ENCODE data around the gene TMEM201. TPM values are rescaled to one million over a fixed set of nuclear protein-coding genes. Genes with fewer than 3 reads are reported as not detected.

TMEM201 gene
- total and polyA plus RNA-seq, 2 of the 13 experiments (the other 11 are each of a cell fraction or from before 2014, with no cell fraction given), result 1.5 to 8.2 TPM

DNA sequence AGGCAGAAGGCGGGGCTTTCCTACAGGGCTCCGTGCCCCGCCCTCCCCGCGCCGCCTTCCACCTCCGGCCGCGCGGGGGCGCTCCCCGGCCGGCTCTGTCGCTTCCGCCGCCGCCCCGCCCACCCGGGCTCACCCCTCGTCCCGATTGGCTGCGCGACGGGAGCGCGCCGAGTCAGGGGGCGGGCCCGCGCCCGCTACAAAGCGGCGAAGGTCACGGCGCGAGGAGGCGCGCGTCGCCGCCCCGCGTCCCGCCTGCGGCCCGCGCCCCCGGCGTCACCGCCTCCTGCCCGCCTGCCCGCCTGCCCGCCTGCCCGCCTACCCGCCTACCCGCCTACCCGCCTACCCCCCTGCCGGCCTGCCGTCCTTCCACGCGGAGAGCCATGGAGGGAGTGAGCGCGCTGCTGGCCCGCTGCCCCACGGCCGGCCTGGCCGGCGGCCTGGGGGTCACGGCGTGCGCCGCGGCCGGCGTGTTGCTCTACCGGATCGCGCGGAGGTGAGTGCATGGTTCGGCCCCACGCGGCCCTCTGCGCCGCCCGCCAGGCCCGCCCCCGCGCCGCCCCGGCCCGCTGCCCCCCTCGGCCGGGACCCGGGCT lies at the start of gene TMEM201 (continued):
- TF ChIP-seq, protein P1, sequence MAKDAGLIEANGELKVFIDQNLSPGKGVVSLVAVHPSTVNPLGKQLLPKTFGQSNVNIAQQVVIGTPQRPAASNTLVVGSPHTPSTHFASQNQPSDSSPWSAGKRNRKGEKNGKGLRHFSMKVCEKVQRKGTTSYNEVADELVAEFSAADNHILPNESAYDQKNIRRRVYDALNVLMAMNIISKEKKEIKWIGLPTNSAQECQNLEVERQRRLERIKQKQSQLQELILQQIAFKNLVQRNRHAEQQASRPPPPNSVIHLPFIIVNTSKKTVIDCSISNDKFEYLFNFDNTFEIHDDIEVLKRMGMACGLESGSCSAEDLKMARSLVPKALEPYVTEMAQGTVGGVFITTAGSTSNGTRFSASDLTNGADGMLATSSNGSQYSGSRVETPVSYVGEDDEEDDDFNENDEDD (CRISPR knock-in tag; IDR thresholded peaks at IDR 0.05; ENCODE audit: borderline replicate concordance), result peak; percentile 54; the same call in 1 of the 2 replicates
- TF ChIP-seq, protein P2, sequence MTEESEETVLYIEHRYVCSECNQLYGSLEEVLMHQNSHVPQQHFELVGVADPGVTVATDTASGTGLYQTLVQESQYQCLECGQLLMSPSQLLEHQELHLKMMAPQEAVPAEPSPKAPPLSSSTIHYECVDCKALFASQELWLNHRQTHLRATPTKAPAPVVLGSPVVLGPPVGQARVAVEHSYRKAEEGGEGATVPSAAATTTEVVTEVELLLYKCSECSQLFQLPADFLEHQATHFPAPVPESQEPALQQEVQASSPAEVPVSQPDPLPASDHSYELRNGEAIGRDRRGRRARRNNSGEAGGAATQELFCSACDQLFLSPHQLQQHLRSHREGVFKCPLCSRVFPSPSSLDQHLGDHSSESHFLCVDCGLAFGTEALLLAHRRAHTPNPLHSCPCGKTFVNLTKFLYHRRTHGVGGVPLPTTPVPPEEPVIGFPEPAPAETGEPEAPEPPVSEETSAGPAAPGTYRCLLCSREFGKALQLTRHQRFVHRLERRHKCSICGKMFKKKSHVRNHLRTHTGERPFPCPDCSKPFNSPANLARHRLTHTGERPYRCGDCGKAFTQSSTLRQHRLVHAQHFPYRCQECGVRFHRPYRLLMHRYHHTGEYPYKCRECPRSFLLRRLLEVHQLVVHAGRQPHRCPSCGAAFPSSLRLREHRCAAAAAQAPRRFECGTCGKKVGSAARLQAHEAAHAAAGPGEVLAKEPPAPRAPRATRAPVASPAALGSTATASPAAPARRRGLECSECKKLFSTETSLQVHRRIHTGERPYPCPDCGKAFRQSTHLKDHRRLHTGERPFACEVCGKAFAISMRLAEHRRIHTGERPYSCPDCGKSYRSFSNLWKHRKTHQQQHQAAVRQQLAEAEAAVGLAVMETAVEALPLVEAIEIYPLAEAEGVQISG (CRISPR knock-in tag; IDR thresholded peaks at IDR 0.05), result peak; percentile 89
- TF ChIP-seq PHB2 (IDR thresholded peaks at IDR 0.05; ENCODE audit: partially characterized antibody) (no peak), MAZ (IDR thresholded peaks at IDR 0.05; ENCODE audit: borderline replicate concordance, low read depth, low read length) (peak; percentile 85), MAZ (CRISPR knock-in tag; IDR thresholded peaks at IDR 0.05; ENCODE audit: low read depth) (peak; percentile 69), POGZ (CRISPR knock-in tag; IDR thresholded peaks at IDR 0.05) (no peak), ARHGAP35 (CRISPR knock-in tag; IDR thresholded peaks at IDR 0.05; ENCODE audit: borderline replicate concordance) (no peak), ATF7 (IDR thresholded peaks at IDR 0.05) (no peak), ATF7 (CRISPR knock-in tag; IDR thresholded peaks at IDR 0.05) (no peak), THAP11 (CRISPR knock-in tag; IDR thresholded peaks at IDR 0.05) (peak; percentile 53), ZFP82 (CRISPR knock-in tag; IDR thresholded peaks at IDR 0.05; ENCODE audit: borderline replicate concordance) (peak; percentile 49; the same call in 1 of the 2 replicates), KLF16 (CRISPR knock-in tag; IDR thresholded peaks at IDR 0.05) (0 out of 4 replicates have a peak, but pooled peaks of 1 of the 2 experiments have one; percentile 17), ZFP37 (CRISPR knock-in tag; IDR thresholded peaks at IDR 0.05; ENCODE audit: borderline replicate concordance) (no peak), ETV5 (CRISPR knock-in tag; IDR thresholded peaks at IDR 0.05; ENCODE audit: borderline replicate concordance) (peak; percentile 59; the same call in 1 of the 2 replicates)
- TF ChIP-seq, protein P3, sequence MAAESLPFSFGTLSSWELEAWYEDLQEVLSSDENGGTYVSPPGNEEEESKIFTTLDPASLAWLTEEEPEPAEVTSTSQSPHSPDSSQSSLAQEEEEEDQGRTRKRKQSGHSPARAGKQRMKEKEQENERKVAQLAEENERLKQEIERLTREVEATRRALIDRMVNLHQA (CRISPR knock-in tag; IDR thresholded peaks at IDR 0.05), result no peak
- TF ChIP-seq, protein P4, sequence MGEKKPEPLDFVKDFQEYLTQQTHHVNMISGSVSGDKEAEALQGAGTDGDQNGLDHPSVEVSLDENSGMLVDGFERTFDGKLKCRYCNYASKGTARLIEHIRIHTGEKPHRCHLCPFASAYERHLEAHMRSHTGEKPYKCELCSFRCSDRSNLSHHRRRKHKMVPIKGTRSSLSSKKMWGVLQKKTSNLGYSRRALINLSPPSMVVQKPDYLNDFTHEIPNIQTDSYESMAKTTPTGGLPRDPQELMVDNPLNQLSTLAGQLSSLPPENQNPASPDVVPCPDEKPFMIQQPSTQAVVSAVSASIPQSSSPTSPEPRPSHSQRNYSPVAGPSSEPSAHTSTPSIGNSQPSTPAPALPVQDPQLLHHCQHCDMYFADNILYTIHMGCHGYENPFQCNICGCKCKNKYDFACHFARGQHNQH (CRISPR knock-in tag; IDR thresholded peaks at IDR 0.05), result 0 out of 2 replicates have a peak, but pooled peaks have one; percentile 11
